GM21390 (cell line): ENCODE results near the gene FAM131C.

Source experiments
- ATAC-seq: cut with Tn5 transposase; IDR thresholded peaks from one replicate; pipeline ENCODE4 v1.9.1; 2021; ENCODE audit not compliant: unreplicated experiment

The FAM131C gene

DNA sequence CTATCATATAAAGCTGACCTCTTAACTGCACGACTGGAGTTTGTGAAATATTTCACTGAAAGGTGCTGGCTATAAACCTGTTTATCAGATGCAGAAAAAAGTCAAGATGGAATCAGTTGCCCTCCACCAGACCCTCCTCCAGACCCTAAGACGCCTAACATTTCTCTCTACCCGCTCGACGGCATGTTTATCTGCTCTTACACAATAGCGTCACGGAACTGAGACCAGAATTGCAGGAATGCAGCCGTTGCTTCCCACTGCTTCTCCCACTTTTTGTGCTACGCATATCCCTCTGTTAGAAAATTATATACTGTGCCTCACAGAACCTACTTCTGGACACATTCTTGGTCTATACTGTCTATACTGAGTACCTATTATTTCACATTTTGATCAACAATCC, 28.2 kb upstream of the FAM131C start:
- no peak for ATAC-seq

DNA sequence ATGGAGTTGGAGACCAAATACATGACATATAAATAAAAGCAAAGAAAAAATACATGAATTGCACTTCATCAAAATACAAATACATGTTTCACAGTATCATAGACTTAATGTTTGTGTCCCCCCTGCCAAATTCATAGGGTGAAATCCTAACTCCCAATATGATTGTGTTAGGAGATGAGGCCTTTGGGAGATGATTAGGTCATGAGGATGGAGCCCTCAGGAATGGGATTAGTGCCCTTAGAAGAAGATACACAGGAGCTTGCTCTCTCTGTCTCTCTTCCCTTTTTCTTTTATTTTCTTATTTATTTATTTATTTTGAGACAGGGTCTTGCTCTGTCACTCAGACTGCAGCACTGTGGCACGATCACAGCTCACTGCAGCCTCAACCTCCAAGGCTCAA, 26.0 kb upstream of the FAM131C start:
- ATAC-seq = no peak

GRCh38 chr1:16095447-16095846, 22.0 kb upstream of the FAM131C start:
- ATAC-seq = no peak

- ATAC-seq = no peak
These were observed 21.2 kb upstream of the FAM131C start for GRCh38 chr1:16094453-16095158.

DNA sequence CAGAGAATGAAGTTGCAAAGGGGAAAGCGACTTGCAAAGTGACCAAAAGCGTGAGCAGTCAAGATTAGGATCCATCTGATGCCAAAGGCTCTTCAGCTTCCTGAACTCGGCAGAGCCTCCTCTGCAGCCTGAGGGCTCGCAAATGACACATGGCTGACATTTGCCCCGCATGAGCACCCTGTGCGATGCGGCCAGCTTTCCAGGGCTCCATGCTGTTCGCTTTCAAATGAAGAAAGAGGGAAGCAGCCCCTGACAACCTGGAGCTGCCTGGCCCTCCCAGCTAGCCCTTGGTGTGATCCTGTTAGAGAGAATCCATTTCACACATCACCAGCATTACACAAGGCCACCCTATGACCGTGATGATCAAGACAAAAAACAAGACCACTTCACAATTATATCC, 20.2 kb upstream of the FAM131C start:
- no peak for ATAC-seq

- no peak for ATAC-seq
These were observed 19.6 kb upstream of the FAM131C start for GRCh38 chr1:16092923-16093511.

DNA sequence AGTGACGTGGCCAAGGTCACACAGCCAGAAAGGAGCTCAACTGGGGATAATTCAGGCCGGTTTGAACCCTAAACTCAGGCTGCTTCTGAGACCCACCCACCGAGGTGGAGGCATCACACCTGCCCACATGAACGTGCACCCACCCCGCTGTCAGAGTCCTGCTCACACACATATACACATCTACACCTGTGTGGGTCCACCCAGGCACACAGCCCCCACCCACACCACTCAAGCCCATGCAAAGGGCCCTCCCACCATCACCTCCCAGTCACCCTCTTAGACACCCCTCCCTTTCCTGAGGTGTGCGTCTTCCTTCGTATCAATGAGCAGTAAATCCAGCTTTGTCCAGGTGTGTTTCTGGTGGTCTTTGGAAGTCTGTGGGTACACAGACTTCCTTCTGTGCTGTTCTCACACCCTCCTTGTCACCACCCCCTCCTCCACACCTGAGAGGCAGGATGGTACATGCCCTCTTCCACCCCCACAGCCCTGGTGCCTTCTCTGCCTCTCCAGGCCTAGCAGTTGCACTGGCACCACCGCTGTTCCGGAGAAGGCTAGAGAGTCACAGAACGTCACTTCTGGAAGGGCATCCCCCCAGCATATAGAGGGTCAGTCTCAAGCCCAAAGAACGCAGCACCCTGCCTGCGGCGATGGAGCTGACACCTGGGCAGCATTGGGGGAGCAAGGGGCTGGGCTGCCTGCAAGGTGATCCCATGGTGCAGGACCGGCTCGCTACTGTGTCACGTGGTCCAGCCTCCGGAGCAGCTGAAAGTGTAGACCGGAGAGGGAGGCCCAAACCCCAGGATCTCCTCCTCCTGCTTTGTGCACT, 18.9 kb upstream of the FAM131C start:
- no peak for ATAC-seq

DNA sequence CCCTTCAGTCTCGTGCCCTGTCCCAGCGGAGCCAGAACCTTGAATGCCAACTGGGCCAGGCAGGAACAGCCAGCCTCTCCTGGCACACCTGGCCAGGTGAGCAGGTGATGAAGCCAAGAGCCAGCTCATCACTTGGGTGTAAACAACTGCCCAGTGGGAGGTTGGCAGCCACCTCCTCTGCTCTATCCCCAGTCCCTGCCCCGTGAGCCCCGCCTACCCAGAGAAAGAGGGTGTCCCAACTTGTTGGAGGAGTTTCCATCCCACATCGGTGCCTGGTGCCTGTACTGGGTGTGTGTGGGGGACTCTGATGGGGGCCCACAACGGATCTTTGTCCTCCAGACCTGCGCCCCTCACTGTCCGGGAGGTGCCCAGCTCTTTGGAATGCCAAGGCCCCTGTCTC, 17.8 kb upstream of the FAM131C start:
- ATAC-seq = no peak

DNA sequence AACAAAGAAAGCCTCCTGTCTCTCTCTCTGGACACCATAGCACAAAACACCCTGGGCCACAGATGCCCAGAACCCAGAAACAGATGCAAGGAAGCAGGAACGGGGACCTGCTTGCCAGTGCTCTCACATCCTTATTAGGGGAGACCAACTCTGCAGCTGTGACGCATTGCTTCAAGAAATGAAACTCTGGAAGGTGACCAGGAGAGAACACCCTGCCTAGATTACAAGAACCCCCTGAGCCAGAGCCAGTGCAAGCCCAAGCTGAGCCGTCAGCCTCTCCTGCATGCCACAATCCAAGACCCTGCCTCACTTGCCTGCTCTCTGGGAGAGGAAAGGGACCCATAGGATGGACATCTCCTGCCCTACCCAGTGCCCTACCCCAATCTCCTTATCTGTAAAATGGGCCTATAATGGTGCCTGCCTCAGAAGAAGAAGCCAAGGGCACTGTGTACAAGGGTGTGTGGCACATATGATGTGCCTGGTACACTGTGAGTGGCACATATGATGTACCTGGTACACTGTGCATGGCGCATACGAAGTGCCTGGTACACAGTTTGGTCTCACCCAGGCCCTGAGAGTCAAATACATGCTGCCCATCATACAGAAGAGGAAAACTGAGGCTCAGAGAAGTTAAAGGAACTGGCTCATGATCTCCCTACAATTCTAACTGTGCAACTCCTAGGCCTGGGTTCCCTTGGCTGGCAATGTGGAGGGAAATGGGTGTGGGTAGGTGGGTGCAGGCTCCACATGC, 16.8 kb upstream of the FAM131C start:
- no peak for ATAC-seq

DNA sequence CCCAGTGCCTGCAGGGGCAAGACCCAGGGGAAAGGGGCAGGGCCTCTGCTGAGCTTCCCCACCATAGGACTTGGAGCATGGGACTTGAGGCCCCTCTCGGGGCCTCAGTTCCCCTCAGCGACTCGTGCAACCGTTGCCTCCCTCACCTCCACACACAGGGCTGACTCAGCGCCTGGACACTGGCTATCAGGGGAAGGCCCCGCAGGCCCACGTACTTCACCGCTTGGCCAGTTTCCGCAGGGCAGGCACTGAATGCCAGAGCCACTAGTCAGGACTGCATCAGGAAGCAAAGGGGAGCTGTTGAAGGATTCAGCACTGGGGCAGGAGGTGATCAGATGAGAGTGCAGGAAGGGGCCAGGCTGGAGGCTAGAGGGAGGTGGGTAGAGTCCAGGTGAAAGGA, 15.5 kb upstream of the FAM131C start:
- no peak for ATAC-seq

DNA sequence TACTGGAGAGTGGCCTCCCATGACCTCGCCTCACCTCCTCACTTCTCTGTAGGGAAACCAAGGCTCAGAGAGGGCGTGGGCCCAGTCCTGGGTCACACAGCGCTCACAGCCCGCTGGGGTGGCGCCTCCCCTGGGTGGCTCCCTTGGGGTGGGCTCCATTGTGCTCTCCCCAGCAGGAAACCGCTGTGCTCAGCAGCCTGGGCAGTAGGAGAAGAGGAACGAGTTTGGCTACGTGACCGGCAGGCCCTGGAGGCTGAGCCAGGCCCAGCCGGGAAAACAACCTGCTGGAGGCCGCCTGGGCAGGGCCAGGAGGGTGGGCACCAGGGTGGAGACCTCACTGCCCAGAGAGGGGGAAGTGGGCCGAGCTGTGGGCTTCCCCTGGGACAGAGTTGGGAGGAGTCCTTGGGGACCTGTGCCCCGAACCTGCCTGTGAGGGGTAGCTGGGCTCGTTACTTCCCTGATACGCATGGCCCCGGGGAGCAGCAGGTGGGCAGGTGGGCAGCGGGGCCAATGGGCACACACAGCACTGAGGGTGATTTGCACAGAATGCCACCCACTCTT, 15.0 kb upstream of the FAM131C start:
- ATAC-seq = no peak

- ATAC-seq = no peak
These were observed 14.3 kb upstream of the FAM131C start for GRCh38 chr1:16087733-16088132.

DNA sequence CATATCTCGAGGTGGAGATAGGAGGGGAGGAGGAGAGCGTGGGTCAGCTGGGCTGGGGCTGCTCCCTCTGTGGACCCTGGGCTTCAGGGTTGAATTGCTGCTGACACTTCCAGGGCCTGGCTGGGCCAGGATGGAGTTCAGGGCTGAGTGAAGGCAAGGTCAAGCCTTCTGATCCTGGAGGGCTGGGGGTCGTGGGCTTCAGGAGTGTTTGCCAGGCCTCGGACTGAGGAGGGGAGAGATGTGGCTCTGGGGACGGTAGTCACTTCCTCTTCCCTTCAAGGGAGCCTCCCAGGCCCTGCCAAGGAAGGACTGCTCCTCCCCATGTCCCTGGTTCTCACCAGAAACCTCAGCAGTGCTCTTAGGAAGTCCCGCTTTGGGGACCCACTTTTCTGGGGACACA, 12.1 kb upstream of the FAM131C start:
- ATAC-seq = no peak

GRCh38 chr1:16083486-16083885, 10.0 kb upstream of the FAM131C start:
- no peak for ATAC-seq

GRCh38 chr1:16082283-16083038, 9.0 kb upstream of the FAM131C start:
- no peak for ATAC-seq

GRCh38 chr1:16081636-16082035, 8.2 kb upstream of the FAM131C start:
- no peak for ATAC-seq

DNA sequence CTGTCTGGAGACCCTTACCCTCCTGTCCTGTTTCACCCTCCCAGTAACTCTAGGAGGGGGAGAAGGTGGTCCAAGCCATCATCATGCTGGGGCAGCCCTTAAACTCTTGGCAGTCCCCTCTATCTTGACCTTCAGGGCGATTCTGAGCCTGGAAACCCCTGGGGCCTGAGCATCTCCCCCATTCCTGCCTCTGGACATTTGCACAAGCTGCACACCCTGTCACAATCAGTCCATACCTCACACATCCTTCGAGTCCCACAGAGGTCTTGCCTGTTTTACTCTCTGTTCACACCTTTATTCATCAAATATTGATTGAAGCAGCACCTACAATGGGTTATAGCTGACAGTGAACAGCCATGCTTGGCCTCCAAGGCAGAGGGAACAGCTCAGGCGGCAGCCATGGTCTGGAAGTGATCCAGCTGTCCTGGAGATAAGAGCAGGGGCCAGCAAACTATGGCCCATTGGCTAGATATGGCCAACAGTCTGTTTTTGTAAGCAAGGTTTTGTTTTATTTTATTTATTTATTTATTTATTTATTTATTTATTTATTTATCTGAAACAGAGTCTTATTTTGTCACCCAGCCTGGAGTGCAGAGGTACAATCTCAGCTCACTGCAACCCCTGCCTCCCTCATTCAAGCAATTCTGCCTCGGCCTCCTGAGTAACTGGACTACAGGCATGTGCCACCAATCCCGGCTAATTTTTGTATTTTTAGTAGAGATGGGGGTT, 7.1 kb upstream of the FAM131C start:
- ATAC-seq = no peak

DNA sequence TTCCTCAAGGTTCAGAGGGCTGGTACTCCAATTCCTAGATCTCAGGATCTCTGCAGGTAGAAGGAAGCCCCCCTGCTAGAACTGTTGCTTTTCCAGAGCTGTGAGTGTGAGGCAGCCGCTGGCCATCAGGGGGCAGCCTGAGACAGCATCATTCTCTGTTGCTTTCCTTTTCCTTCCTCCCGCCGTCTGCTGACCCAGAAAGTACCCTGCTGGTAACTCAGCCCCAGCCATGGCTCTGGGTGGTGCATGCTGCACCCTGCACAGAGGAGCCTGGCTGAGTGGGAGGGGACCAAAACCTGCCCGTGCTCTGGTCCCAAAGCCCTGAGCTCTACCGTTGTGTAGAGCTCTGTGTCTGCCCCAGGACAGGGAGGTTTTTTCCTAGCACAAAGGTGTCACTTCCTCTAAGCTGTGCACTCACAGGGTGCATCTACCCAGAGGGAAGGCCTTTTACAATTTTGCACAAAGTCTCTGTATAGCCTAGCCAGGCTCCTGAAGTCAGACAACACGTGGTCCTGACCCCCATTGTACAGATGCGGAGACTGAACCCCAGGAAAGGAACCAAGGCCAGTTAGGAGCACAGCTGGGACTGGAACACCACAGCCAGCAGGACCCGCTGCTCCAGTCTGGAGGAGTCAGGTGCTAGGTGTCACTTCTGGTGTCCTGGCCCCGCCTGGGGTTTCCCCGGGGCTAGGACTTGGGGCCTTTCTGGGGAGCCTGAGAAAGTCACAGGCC, 5.6 kb upstream of the FAM131C start:
- no peak for ATAC-seq
